Kidney (tissue), 14 donors: ENCODE measurements around the gene GATA6. TPM values are rescaled to one million over a fixed set of nuclear protein-coding genes. Genes with fewer than 3 reads are reported as not detected.

Source experiments
- DNase-seq, 5 donors: peaks; one replicate each; pipeline ENCODE4 v3.0.0-alpha.2; 2013 to 2020
- FAIRE-seq: peaks from 2 replicates; lab custom pipeline; 2012; peaks lifted over from hg19 to GRCh38; lab: Jason Lieb, UNC
- H3K27ac ChIP-seq, 2 donors: one replicate each; pipeline ENCODE4 v1.7.0; 2013; ENCODE audit warnings: low read depth in 2 of 2, low read length in 2 of 2, inconsistent platforms in 1 of 2
- H3K27me3 ChIP-seq: one replicate; pipeline ENCODE4 v1.7.1; 2013; ENCODE audit warnings: low read length, inconsistent platforms; ENCODE audit not compliant: control insufficient read depth, insufficient read depth
- H3K36me3 ChIP-seq, 3 donors: one replicate each; pipeline versions ENCODE4 v1.7.0 to v1.7.1; 2013; ENCODE audit warnings: low read length in 3 of 3, control low read depth in 1 of 3, inconsistent platforms in 1 of 3; ENCODE audit not compliant: insufficient read depth in 3 of 3, control insufficient read depth in 2 of 3
- H3K4me1 ChIP-seq, 3 donors: one replicate each; pipeline versions ENCODE4 v1.7.0 to v1.7.1; 2013; ENCODE audit warnings: low read length in 3 of 3, inconsistent platforms in 1 of 3, low read depth in 1 of 3; ENCODE audit not compliant: control insufficient read depth in 2 of 3, insufficient read depth in 2 of 3
- H3K4me3 ChIP-seq, 3 donors: one replicate each; pipeline versions ENCODE4 v1.7.0 to v1.8.1; 2013; ENCODE audit warnings: low read length in 3 of 3, control low read depth in 1 of 3, inconsistent platforms in 1 of 3
- H3K9ac ChIP-seq, 3 donors: one replicate each; pipeline versions ENCODE4 v1.7.0 to v1.7.1; 2013; ENCODE audit warnings: low read length in 3 of 3, control low read depth in 1 of 3, inconsistent platforms in 1 of 3
- H3K9me3 ChIP-seq, 3 donors: one replicate each; pipeline versions ENCODE4 v1.7.0 to v1.7.1; 2013; ENCODE audit warnings: low read length in 3 of 3, control low read depth in 1 of 3, inconsistent platforms in 1 of 3; ENCODE audit not compliant: control insufficient read depth in 2 of 3, insufficient read depth in 1 of 3
- intact Hi-C: fragments of 100-400 bp; cut with DNase I; formaldehyde crosslinking; loops from one replicate; pipeline ENCODE4 v1.11.1; 2022
- polyA plus RNA-seq: library from polyadenylated mRNA; stranded (reverse); fragments of 350-450 nt; fragmentation: Illumina TruSeq; extraction: RNeasy Lipid Tissue Mini Kit (QIAGEN cat#74804); gene quantifications from one replicate; pipeline ENCODE4 v1.2.3, GENCODE V29; 2014; ENCODE audit warnings: low read depth, low replicate concordance; ENCODE audit not compliant: insufficient read depth
- total RNA-seq: library from RNA; stranded (reverse); fragmentation: NEBNext Ultra II Directional; extraction: Animal tissue kit (Norgen Biotek cat#: 25700); gene quantifications from one replicate; pipeline ENCODE4 v1.2.1, GENCODE V29; 2021
- TF ChIP-seq, protein P1 (sequence below): IDR thresholded peaks from 3 replicates; pipeline ENCODE4 v1.5.1; 2012; ENCODE audit warnings: mild to moderate bottlenecking, moderate library complexity, borderline replicate concordance; ENCODE audit not compliant: insufficient read depth; ENCODE audit errors: extremely low read depth
- donor health status: control.
- donor health status: control.
- donor health status: control.
- donor health status: control.
- donor health status: control.
- donor health status: DM: yes; HTN: yes; CAD: no.
- donor health status: Normal renal cell carcinoma (clear cell type).

The GATA6 gene
- total and polyA plus RNA-seq, 2 donors from 2014 or later, result 1.7 to 10.9 TPM

DNA sequence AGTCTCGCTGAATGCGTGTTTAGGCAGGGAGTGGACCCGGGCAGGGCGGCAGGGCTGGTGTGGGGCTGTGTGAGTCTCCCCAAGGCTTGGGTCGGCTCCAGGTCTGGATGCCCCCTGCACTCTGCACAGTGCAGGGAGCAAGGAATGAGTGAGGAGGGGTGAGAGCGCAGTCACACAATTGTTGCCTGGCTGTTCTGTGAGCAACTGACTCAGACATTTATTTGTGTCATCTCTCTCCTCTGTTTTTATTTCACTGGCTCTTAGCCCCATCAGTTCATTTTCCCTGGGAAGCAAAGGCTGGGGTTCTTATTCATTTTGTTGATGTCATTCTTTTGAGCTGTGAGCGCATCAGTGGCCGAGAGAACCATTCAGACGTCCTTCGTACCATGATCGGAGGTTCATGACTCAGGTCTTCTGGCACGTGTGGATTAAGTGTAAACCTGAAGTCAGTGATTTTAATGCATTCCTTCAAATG, 61.1 kb downstream of the GATA6 start:
- no peak overlapping the region for H3K4me3 ChIP-seq
- intact Hi-C loops, result no loop called here
- no peak for FAIRE-seq
- H3K27ac ChIP-seq, result no peak overlapping the region
- no peaks in the 10 kb centered on the region for H3K27me3 ChIP-seq
- H3K4me1 ChIP-seq, result no peaks in the 10 kb centered on the region
- TF ChIP-seq, protein P1, sequence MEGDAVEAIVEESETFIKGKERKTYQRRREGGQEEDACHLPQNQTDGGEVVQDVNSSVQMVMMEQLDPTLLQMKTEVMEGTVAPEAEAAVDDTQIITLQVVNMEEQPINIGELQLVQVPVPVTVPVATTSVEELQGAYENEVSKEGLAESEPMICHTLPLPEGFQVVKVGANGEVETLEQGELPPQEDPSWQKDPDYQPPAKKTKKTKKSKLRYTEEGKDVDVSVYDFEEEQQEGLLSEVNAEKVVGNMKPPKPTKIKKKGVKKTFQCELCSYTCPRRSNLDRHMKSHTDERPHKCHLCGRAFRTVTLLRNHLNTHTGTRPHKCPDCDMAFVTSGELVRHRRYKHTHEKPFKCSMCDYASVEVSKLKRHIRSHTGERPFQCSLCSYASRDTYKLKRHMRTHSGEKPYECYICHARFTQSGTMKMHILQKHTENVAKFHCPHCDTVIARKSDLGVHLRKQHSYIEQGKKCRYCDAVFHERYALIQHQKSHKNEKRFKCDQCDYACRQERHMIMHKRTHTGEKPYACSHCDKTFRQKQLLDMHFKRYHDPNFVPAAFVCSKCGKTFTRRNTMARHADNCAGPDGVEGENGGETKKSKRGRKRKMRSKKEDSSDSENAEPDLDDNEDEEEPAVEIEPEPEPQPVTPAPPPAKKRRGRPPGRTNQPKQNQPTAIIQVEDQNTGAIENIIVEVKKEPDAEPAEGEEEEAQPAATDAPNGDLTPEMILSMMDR, result no peak
- H3K9ac ChIP-seq, result no peak overlapping the region
- H3K36me3 ChIP-seq, result no peaks in the 10 kb centered on the region
- DNase-seq, result no peak
- no peaks in the 10 kb centered on the region for H3K9me3 ChIP-seq

DNA sequence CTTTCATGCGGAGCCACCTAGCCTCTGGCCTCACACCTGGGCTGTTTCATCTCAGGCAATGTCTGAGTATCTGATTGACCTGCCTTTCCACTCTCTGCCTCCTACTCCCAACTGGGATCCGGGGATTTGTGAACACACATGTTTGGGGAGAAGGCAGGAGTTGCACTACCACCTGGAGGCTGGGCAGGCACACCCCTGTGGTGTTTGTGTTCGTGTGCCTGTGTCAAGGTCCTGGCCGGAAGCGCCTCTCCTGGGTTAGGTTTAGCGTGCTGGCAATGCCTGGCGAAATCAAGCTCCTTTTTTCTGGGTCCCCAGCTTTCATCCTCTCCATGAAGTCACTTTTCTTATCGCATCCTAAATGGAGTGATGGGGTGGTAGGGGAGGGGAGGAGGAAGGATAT, 63.9 kb downstream of the GATA6 start:
- intact Hi-C loops, result no loop called here
- TF ChIP-seq, protein P1, result no peak
- Histone ChIP-seq H3K27me3 (no peaks in the 10 kb centered on the region), H3K36me3 (no peaks in the 10 kb centered on the region), H3K9me3 (no peaks in the 10 kb centered on the region), H3K27ac (no peak overlapping the region), H3K9ac (no peak overlapping the region), H3K4me1 (no peaks in the 10 kb centered on the region), H3K4me3 (no peak overlapping the region)
- FAIRE-seq (no peak), DNase-seq (no peak)

- no peak overlapping the region for H3K27ac ChIP-seq
- H3K4me1 ChIP-seq, result no peaks in the 10 kb centered on the region
- no peak overlapping the region for H3K4me3 ChIP-seq
- H3K36me3 ChIP-seq, result no peaks in the 10 kb centered on the region
- DNase-seq, result no peak
- intact Hi-C loops, result no loop called here
- no peaks in the 10 kb centered on the region for H3K9me3 ChIP-seq
- no peaks in the 10 kb centered on the region for H3K27me3 ChIP-seq
- TF ChIP-seq, protein P1, result no peak
- no peak overlapping the region for H3K9ac ChIP-seq
- no peak for FAIRE-seq
Observed at GRCh38 chr18:22238036-22238435, 68.6 kb downstream of the GATA6 start.

- no peak overlapping the region for H3K27ac ChIP-seq
- TF ChIP-seq, protein P1, result no peak
- H3K27me3 ChIP-seq, result no peaks in the 10 kb centered on the region
- H3K9me3 ChIP-seq, result no peaks in the 10 kb centered on the region
- no peak for DNase-seq
- H3K4me1 ChIP-seq, result no peaks in the 10 kb centered on the region
- no peak for FAIRE-seq
- H3K9ac ChIP-seq, result no peak overlapping the region
- intact Hi-C loops, result no loop called here
- H3K36me3 ChIP-seq, result no peaks in the 10 kb centered on the region
- no peak overlapping the region for H3K4me3 ChIP-seq
Observed at GRCh38 chr18:22238681-22239080, 69.3 kb downstream of the GATA6 start.
